Dendritic cell treated with granulocyte-macrophage colony-stimulating factor and Interleukin-4, amounts not matched to agents 40 ng/mL and 50 ng/mL, for 4 days (primary cell): ENCODE measurements around the gene KCTD1.
"Not testable (repeated sequence)": the region's sequence is repeated elsewhere in the genome, so short reads cannot be mapped to it uniquely, and the experiment has no call there.

ENCODE experiments used
- H3K27ac Mint-ChIP-seq: one replicate; pipeline ENCODE4 v1.8.0; 2022; ENCODE audit warnings: mild to moderate bottlenecking, mixed read lengths
- H3K27me3 Mint-ChIP-seq: one replicate; pipeline ENCODE4 v1.8.0; 2022; ENCODE audit warnings: mild to moderate bottlenecking, mixed read lengths
- H3K36me3 Mint-ChIP-seq: one replicate; pipeline ENCODE4 v1.8.0; 2022; ENCODE audit warnings: low read depth, mixed read lengths
- H3K4me1 Mint-ChIP-seq: one replicate; pipeline ENCODE4 v1.8.0; 2022; ENCODE audit warnings: low read depth, mixed read lengths
- H3K4me3 Mint-ChIP-seq: one replicate; pipeline ENCODE4 v1.8.0; 2022; ENCODE audit warnings: mild to moderate bottlenecking, moderate library complexity, mixed read lengths
- H3K9me3 Mint-ChIP-seq: one replicate; pipeline ENCODE4 v1.8.0; 2022; ENCODE audit warnings: mixed read lengths
- intact Hi-C: fragments of 100-400 bp; cut with micrococcal nuclease; formaldehyde crosslinking; loops from one replicate; pipeline ENCODE4 v1.15.0; 2022

The KCTD1 gene

GRCh38 chr18:26438980-26439379 is 109.4 kb downstream of the KCTD1 start:
- Mint-ChIP-seq H3K36me3 (no peaks in the 10 kb centered on the region), H3K27me3 (peaks cover 21% of the 10 kb centered on the region), H3K9me3 (no peaks in the 10 kb centered on the region), H3K4me3 (no peak overlapping the region), H3K4me1 (no peaks in the 10 kb centered on the region), H3K27ac (no peak overlapping the region)
- intact Hi-C loops, result no loop called here

- peaks cover 20% of the 10 kb centered on the region for H3K27me3 Mint-ChIP-seq
- H3K9me3 Mint-ChIP-seq, H3K27ac Mint-ChIP-seq, intact Hi-C loops, H3K36me3 Mint-ChIP-seq, H3K4me3 Mint-ChIP-seq, H3K4me1 Mint-ChIP-seq: not testable (repeated sequence)
Measured at GRCh38 chr18:26437634-26438033, 110.7 kb downstream of the KCTD1 start.

- no peak overlapping the region for H3K27ac Mint-ChIP-seq
- H3K27me3 Mint-ChIP-seq, result peaks cover 23% of the 10 kb centered on the region
- H3K9me3 Mint-ChIP-seq, result no peaks in the 10 kb centered on the region
- H3K36me3 Mint-ChIP-seq, result no peaks in the 10 kb centered on the region
- intact Hi-C loops, result no loop called here
- H3K4me3 Mint-ChIP-seq, result no peak overlapping the region
- no peaks in the 10 kb centered on the region for H3K4me1 Mint-ChIP-seq
Measured at GRCh38 chr18:26436176-26437051, 111.9 kb downstream of the KCTD1 start.

- peaks cover 19% of the 10 kb centered on the region for H3K27me3 Mint-ChIP-seq
- H3K36me3 Mint-ChIP-seq, result no peaks in the 10 kb centered on the region
- H3K4me1 Mint-ChIP-seq, result no peaks in the 10 kb centered on the region
- H3K27ac Mint-ChIP-seq, result no peak overlapping the region
- no peak overlapping the region for H3K4me3 Mint-ChIP-seq
- H3K9me3 Mint-ChIP-seq, result no peaks in the 10 kb centered on the region
- intact Hi-C loops, result no loop called here
Measured at GRCh38 chr18:26435415-26436095, 112.8 kb downstream of the KCTD1 start.

GRCh38 chr18:26434887-26435286 is 113.5 kb downstream of the KCTD1 start:
- intact Hi-C loops, result no loop called here
- H3K4me1 Mint-ChIP-seq, result no peaks in the 10 kb centered on the region
- no peak overlapping the region for H3K4me3 Mint-ChIP-seq
- no peaks in the 10 kb centered on the region for H3K9me3 Mint-ChIP-seq
- no peak overlapping the region for H3K27ac Mint-ChIP-seq
- H3K36me3 Mint-ChIP-seq, result no peaks in the 10 kb centered on the region
- H3K27me3 Mint-ChIP-seq, result peaks cover 19% of the 10 kb centered on the region

- H3K27me3 Mint-ChIP-seq, result peaks cover 8% of the 10 kb centered on the region
Measured at GRCh38 chr18:26432651-26433424, 115.5 kb downstream of the KCTD1 start.

GRCh38 chr18:26429535-26430226 is 118.7 kb downstream of the KCTD1 start:
- Mint-ChIP-seq H3K4me3 (no peak overlapping the region), H3K27me3 (peaks cover 3% of the 10 kb centered on the region), H3K4me1 (no peaks in the 10 kb centered on the region), H3K36me3 (no peaks in the 10 kb centered on the region), H3K27ac (no peak overlapping the region), H3K9me3 (no peaks in the 10 kb centered on the region)
- intact Hi-C loops, result no loop called here

More at GRCh38 chr18:26432651-26433424, 115.5 kb downstream of the KCTD1 start:
- Mint-ChIP-seq H3K4me1 (no peaks in the 10 kb centered on the region), H3K36me3 (no peaks in the 10 kb centered on the region), H3K4me3 (no peak overlapping the region), H3K9me3 (no peaks in the 10 kb centered on the region), H3K27ac (no peak overlapping the region)
- intact Hi-C loops, result no loop called here

GRCh38 chr18:26425148-26425531 is 123.2 kb downstream of the KCTD1 start:
- Mint-ChIP-seq H3K27ac (no peak overlapping the region), H3K36me3 (no peaks in the 10 kb centered on the region), H3K9me3 (no peaks in the 10 kb centered on the region), H3K4me3 (no peak overlapping the region), H3K27me3 (no peaks in the 10 kb centered on the region), H3K4me1 (no peaks in the 10 kb centered on the region)
- intact Hi-C loops, result no loop called here

GRCh38 chr18:26424428-26425147 is 123.8 kb downstream of the KCTD1 start:
- Mint-ChIP-seq H3K36me3 (no peaks in the 10 kb centered on the region), H3K9me3 (no peaks in the 10 kb centered on the region), H3K27ac (no peak overlapping the region), H3K4me3 (no peak overlapping the region), H3K4me1 (no peaks in the 10 kb centered on the region), H3K27me3 (no peaks in the 10 kb centered on the region)
- intact Hi-C loops, result no loop called here

GRCh38 chr18:26422472-26423162 is 125.7 kb downstream of the KCTD1 start:
- Mint-ChIP-seq H3K4me1 (no peaks in the 10 kb centered on the region), H3K4me3 (no peak overlapping the region), H3K36me3 (no peaks in the 10 kb centered on the region), H3K27me3 (no peaks in the 10 kb centered on the region), H3K27ac (no peak overlapping the region), H3K9me3 (no peaks in the 10 kb centered on the region)
- intact Hi-C loops, result no loop called here

- Mint-ChIP-seq H3K27ac (no peak overlapping the region), H3K36me3 (no peaks in the 10 kb centered on the region), H3K4me3 (no peak overlapping the region), H3K4me1 (no peaks in the 10 kb centered on the region), H3K27me3 (no peaks in the 10 kb centered on the region), H3K9me3 (no peaks in the 10 kb centered on the region)
- intact Hi-C loops, result no loop called here
Measured at GRCh38 chr18:26421931-26422330, 126.4 kb downstream of the KCTD1 start.

- intact Hi-C loops, result no loop called here
- Mint-ChIP-seq H3K36me3 (no peaks in the 10 kb centered on the region), H3K9me3 (no peaks in the 10 kb centered on the region), H3K4me3 (no peak overlapping the region), H3K4me1 (no peaks in the 10 kb centered on the region), H3K27ac (no peak overlapping the region), H3K27me3 (no peaks in the 10 kb centered on the region)
Measured at GRCh38 chr18:26421503-26421902, 126.8 kb downstream of the KCTD1 start.

- intact Hi-C loops, result no loop called here
- H3K4me3 Mint-ChIP-seq, result no peak overlapping the region
- H3K9me3 Mint-ChIP-seq, result no peaks in the 10 kb centered on the region
- H3K27ac Mint-ChIP-seq, result no peak overlapping the region
- no peaks in the 10 kb centered on the region for H3K36me3 Mint-ChIP-seq
- H3K27me3 Mint-ChIP-seq, result no peaks in the 10 kb centered on the region
- H3K4me1 Mint-ChIP-seq, result no peaks in the 10 kb centered on the region
Measured at GRCh38 chr18:26419746-26420145, 128.6 kb downstream of the KCTD1 start.
